HG03103 (cell line): ENCODE measurements around the gene ZNF436.

Experiments
- ATAC-seq: cut with Tn5 transposase; IDR thresholded peaks from one replicate; pipeline ENCODE4 v1.9.1; 2021; ENCODE audit warnings: low read depth; ENCODE audit not compliant: unreplicated experiment

Gene ZNF436

DNA sequence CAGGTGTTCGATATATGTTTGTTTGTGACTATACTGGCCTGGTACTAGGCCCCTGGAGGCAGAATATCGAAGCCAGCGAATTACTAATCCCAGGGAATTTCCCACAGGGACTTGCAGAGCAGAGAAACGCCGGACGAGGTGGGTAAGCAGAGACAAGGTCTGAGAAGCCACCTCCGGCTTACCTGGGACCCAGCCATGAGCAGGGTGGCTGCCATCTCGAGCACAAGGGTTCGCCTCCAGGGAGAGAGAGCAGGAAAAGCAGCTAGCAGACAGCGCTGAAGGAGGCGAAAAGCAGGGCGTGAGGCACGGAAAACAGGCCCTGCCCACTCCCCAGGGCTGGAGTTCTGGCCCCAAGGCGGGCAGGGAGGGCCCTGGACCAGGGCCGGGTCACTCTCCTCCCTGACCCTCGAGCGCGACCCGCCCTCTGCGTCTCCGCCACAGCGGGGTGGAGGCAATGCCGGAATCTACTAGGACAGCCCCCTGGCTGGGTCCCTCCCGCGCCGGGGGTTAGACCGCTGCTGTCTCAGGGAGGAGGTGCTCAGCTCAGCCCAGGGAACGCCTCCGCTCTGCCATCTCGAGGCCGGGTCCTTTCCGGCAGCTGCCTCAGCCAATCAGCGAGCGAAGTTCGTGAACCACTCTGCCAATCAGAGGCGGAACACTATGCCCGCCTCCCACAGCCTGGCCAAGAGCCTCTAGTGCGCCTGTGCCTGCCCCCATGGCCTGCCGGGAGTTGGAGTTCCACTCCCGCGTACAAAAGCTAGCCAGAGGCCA is 1.7 kb downstream of the ZNF436 start:
- ATAC-seq, result peak; percentile 77

DNA sequence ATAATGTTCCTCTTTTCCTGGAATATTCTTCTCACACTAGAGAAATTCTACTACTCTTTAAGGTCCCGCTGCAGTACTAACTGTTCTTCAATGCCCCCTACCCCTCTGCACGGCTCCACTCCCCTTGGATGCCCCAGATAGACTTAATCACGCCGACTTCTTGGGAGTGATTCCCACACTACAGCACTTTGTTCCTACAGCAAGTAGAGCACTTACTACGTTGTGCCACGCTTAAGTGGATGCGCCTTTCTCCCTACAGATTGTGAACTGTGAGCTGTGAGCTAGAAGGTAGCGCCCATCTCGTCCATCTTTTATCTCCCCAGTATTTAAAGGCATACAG is 2.2 kb downstream of the ZNF436 start:
- ATAC-seq, result no peak

DNA sequence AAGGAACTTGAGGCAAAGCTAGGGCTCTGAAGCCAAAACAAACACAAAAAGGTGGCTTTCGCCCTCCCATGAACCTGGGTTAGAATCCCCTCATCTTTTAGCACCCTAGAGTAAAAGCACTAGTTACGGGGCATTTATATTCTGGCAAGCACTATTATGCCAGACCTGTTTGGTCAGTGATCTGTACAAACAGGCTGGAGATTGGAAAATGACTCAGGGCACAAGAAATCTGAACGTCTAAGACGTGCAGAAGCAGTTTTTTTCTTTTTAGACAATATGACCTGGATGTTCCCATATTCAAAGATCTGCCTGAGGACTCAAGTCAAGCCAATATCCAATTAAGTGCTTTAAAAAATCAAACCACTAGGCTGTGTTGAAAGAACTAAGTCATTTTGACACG is 3.0 kb downstream of the ZNF436 start:
- ATAC-seq, result no peak

DNA sequence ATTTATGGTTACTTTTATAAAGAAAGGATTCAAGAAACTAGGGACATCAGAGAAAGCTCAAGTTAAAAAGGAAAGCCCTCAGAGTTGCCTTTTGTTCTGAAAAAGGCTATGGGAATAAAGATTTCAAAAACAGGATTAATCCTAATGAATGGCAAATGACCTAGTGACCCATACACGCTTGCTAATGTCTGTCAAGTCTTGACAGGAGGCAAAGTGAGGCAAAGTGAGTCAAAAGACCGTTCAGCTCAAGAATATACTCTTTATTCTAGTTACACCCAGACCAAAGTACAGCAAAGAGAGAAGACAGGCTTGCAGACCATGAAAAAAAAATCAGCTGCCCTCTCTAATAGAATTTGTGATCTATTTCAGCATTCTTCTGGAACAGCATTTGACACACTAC is 3.5 kb downstream of the ZNF436 start:
- ATAC-seq, result no peak

DNA sequence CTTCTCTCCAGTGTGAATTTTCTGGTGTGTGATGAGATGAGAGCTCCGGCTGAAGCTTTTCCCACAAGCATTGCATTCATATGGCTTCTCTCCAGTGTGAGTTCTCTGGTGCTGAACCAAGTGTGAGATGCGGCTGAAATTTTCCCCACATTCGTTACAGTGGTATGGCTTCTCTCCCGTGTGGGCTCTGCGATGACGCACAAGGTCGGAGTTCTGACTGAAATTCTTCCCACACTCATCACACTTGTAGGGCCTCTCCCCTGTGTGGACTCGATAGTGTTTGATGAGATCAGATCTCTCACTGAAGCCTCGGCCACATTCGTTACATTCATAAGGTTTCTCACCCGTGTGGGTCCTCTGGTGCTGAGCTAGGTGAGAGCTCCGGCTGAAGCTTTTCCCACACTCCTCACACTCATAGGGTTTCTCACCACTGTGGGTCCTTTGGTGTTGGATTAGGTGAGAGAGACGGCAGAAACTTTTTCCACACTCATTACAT is 7.4 kb downstream of the ZNF436 start:
- ATAC-seq, result no peak

DNA sequence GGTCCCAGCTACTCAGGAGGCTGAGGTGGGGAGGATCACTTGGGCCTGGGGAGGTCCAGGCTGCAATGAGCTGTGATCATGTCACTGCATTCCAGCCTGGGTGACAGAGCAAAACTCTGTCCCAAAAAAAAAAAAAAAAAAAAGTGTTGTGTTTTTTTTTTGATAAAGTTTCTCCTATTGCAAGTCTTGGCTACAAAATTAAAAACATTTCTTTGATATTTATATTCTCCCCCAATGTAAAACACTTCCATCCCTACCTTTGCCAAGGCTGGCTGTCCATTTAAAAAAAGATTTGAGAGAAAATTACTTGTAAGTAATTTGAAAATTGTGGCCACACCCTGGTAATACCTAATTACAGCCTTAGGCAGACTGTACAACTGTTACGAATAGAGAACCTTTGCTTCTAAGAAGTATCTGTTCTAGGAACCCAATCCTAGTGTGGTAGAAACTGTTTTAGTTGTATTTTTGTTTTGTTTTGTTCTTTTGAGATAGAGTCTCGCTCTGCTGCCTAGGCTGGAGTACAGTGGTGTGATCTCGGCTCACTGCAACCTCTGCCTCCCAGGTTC is 11.2 kb downstream of the ZNF436 start:
- ATAC-seq, result no peak

DNA sequence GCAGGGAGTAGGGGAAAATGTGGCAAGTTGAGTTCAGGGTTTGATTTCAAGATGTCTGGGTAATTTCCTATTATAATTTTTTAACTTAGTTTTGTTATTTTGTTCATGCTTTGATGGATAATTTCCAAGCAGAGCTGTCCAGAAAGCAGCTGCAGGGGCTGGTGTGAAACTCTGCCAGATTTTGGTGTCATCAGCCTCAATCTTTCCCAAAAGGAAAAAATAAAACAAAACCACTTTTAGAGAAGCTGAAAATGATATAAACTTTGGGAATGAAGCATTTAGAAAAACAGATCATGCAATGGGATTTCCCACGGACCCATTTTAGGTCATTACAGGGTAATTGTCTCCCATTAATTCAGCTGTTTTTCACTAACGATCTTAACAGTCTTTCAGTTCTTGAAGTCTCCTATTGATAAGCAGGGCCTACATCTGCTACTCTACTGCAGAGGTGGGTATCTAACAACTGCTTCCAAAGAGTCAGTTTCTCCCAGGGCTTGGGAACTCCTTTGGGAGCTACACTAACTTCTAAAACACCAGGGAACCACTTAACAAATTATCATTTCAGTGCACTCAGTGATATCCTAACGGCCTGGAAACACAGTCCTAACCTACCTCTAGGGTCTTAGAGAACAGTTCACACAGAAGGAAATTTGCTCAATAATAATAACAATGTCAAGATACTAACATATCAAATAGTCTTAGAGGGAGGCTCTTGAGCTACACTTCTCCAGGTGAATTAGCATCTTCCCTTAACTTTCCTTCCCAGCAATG is 12.3 kb downstream of the ZNF436 start:
- ATAC-seq, result no peak

DNA sequence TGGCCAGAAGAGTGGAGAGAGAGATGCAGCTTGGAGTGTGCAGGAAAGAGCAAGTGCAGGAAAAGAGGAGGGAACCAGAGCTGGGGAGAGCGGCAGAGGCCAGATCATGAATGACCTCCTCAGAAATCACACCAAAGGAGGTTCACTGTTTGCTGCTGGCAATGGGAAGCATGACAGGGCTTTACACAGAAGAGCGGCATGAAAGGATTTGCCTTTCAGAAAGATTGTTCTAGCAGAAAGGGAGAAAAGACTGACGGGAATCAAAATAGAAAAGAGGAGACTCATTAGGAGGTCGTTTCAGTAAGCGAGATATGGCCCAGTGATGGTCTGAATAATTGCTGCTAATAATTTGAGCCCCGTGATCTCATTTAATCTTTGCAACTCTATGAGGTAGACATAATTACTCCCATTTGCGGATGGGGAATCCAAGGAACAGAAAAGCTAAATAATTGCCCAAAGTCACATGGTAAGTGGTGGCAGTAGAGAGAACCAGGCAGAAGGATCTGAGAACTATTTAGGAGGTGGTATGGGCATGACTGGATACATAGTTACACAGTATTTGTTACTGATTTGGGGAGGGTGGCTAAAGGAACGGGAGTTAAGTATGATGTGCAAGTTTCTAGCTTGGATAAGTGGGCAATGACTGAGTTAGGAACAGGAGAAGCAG is 13.0 kb downstream of the ZNF436 start:
- ATAC-seq, result no peak

DNA sequence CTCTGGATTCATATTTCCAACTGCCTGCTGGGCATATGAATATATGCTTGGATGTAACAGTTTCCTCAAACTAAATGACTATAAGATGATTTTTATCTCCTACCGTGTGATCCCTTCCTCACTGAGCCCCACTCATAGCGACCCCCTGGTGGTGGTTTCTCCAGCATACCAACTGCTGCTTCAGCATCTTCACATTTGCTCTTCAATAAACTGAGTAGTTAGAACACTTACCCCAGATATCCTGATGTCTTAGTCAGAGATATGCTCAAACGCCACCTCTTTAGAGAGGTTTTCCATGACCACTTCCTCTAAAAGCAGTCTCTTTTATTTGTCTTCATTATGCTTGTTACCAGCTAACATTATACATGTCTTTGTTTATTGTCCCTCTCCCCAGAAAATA is 15.4 kb downstream of the ZNF436 start:
- no peak for ATAC-seq

DNA sequence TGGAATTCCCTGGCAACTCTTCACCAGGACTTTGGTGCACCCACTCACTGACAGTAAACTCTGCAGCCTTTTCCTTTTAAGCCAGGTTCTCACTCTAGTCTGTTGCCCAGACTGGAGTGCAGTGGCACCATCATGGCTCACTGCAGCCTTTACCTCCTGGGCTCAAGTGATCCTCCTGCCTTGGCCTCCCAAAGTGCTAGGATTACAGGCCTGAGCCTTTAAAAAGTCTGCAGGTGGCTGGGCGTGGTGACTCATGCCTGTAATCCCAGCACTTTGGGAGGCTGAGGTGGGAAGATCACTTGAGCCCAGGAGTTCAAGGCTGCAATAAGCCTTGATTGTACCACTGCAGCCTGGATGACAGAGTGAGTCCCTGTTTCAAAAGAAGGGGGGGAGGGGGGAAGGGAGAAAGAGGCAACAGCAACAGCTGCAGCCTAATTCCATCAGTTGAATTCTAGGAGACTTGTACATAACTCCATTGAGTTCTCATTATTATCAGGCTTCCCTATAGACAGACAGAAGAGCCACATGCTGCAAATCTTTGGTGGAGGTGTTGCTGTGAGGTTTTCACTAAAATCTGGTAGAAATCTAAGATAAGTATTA is 17.4 kb downstream of the ZNF436 start:
- no peak for ATAC-seq

DNA sequence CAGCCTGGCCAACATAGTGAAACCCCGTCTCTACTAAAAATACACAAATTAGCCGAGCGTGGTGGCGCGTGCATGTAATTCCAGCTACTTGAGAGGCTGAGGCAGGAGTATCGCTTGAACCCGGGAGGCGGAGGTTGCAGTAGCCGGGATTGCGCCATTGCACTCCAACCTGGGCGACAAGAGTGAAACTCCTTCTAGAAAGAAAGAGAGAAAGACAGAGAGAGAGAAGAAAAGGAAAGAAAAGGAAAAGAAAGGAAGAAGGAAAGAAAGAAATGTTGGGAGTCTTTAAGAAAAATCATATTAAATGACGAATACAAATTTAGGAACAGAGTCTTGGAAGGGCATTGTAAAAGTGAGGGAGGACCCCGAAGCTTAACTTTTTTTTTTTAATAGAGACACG is 23.7 kb downstream of the ZNF436 start:
- ATAC-seq, result no peak

DNA sequence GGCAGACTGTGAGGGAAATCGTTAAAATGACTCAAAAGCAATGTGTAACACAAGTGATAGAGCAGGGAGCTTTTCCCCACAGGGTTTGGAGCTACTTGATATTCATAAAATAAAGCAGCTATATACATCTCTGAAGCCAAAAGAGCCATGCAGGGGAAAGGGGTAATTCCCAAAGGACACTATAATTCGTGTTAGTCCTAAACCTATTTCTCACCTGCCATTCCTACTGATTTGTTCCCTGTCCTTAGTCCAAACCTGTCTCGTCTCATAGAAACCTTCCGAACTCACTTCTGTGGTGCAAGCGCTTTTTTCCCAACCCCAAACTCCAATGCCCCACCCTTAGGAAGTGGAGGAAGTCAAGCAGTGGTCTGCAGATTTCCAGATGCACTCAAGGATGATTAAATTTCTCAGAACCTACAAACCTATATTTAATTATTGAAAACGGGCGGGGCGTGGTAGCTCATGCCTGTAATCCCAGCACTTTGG is 24.6 kb downstream of the ZNF436 start:
- no peak for ATAC-seq

DNA sequence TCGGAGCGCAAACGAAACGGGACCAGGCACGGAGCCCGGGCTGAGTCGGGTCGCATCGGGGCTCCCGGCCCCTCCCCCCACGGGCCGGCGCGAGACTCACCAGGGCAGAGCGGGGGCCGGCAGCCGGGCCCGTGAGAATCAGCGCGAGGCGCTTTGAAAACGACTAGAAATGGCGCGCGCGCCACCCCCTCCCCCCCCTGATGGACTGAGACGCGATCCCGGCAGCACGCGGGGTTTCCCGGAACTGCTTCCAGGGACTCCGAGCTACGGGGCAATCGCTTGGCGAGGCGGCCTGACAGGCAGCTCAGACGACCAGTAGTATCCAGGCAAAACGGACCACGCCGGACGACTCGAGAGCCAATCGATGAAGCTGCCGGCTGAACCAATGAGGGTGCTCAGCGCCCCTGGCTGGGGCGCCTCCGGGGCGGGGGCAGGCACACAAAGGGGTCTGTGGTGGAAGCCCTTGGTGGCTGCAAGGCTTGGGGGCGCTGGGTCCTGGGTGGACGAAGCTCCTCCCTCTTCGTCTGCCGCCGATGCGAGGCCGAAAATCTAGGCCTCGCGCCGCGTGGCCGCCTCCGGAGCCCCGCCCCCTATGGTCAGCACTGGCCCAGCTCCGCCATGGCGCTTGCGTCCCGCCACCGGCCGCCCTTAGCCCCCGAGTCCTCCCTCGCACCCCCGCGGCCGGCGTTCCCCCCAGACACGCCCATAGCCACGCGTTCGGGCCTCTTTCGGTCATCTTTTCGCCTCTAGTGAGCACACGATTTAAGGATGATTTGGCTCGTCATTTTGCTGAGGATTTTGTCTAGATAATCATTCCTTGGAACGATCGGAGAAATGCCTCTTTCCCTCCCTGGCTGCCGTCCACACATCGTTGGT is 25.3 kb downstream of the ZNF436 start, which contains the start of gene HNRNPR:
TSS of gene HNRNPR (minus strand) at position 174 of the 876 bp plus-strand sequence. CDS start 3,276 bp downstream, outside the sequence.
- ATAC-seq, result peak; percentile 95

DNA sequence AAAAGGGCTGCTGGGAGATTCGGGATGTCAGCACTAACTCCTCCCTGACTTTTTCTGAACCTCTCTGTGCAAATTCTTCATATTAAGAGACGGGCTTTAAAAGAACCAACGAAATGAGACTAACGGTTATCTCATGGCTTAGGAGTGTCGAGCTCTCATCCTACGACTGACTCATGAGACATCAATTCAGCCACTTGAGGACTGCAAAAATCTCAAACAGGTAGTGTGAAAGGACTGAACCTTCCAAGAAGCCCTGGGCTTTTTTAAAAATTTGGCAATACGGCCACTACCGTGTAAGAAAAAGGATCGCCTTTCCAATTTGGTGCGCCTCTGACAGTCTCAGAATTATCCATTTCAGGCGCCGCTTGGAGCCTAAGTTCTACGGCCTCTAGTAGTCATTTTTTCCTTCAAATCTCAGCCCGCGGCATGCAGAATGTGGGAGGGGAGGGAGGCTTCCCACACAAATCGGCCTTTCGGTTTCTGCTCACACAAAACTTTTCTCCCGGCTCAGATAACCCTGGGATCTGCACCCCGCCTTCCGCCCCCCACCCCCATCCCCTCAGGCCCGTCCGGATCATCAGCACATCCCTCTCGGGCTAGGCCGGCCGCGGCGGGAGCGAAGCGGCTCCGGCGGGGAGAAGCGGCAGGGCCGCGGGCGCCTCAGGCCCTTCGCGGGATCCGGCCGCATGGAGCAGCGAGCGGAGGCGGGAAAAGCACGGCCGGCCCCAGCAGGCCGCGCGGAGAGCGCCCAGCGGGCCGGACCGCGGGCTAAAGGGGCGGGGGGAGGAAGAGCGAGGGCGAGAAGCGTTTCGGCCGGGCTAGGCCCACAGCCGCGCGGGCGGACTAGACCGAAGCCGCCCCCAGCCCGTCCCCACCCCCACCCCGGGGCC is 26.2 kb downstream of the ZNF436 start:
- ATAC-seq, result peak; percentile 4

DNA sequence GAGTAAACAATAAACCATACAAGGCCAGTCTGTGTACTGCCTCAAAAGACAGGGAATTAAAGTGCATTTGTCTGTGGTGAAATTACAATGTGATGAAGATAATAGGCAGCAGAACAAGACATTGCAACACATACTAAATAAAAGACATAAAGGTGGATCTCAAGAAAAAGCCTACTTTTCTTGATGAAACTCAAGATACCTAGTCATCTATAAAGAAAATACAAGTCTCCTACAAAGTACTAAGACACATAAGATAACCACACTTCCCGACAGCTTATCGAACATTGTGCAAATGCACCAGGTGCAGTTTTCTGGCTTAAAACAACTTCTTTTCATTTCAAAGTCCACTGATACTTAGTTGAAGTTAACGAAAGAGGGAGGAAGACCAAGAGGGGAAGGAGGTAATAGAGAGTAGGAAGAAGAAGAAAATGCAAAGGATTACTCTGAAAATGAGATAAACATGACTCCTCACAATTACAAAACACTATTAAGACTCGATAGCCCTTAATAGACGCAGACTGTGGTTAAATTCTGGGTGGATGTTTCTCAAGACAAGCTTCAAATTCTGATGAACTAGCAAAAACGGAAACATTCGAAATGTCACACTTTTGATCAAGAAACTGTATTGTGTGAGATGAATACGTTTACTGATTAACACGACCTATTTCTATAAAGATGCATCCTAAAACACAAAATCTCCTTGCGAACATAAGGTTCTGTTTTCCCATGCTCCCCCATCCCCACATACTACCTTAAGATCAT is 27.5 kb downstream of the ZNF436 start:
- no peak for ATAC-seq

DNA sequence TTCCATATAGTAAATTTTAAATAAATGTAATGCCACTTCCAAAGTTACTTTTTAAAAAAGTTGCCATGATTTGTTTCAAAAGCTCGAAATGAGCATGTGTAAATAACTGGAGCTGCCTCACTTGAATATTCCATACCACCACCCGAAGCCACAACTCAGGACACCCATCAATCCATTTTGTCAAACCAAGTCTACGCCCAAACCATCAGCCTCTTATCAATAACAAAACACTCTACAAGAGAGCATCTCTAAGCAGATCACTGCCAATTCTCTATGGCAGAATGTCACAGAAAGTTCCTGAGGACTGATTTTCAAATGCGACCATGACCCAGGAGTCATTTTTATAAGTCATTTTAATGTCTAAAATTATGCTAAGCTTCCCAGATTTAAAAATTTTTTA is 30.0 kb downstream of the ZNF436 start:
- ATAC-seq, result no peak

DNA sequence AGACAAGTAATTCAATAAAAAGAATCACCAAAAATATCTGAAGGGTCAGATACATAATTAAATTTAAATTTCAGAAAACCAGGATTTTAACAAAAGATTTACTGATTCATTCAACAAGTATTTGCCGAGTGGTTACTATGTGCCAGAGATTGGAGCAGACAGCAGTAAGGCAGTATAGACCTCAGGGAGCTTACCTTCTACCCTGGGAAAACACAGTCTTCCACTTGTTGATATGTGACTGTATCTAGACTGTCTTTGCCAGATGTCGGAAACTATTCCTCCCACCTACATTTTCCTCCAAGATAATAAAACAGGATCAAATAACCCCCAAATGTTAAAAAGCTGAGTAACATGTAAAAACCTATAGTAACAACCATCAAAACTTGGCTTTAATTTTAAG is 31.8 kb downstream of the ZNF436 start:
- ATAC-seq, result no peak

DNA sequence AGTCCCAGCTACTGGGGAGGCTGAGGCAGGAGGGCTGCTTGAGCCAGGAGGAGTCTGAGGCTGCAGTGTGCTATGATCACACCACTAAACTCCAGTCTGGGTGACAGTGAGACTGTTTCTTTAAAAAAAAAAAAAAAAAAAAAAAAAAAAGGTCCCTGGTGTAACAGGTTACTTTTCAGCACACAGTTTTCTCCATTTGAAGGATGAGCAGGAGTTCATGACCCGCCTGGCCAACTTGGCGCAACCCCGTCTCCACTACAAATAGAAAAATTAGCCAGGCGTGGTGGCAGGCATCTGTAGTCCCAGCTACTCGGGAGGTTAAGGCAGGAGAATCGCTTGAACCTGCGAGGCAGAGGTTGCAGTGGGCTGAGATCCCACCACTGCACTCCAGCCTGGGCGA is 37.9 kb downstream of the ZNF436 start:
- ATAC-seq, result no peak
